ENCODE data around the gene TMC6. TPM values are rescaled to one million over a fixed set of nuclear protein-coding genes. Genes with fewer than 3 reads are reported as not detected.

Gene TMC6
- total and polyA plus RNA-seq, 2 of the 13 experiments (the other 11 are each of a cell fraction or from before 2014, with no cell fraction given), result 48.4 to 99.1 TPM

- TF ChIP-seq ZBTB8A (CRISPR knock-in tag; IDR thresholded peaks at IDR 0.05; ENCODE audit: borderline replicate concordance, low read depth), result no peak
- TF ChIP-seq PRDM10 (CRISPR knock-in tag; IDR thresholded peaks at IDR 0.05; ENCODE audit: low read depth), result peak; percentile 26; the same call in 1 of the 2 replicates
- no peak for TF ChIP-seq ZNF18 (CRISPR knock-in tag; IDR thresholded peaks at IDR 0.05; ENCODE audit: insufficient replicate concordance)
- no peak for TF ChIP-seq ZNF224 (CRISPR knock-in tag; IDR thresholded peaks at IDR 0.05)
- no peak for TF ChIP-seq SMYD3 (CRISPR knock-in tag; IDR thresholded peaks at IDR 0.05)
- no peak for TF ChIP-seq ZNF879 (CRISPR knock-in tag; IDR thresholded peaks at IDR 0.05)
- peak; percentile 26; the same call in 1 of the 2 replicates for TF ChIP-seq UBTF (CRISPR knock-in tag; IDR thresholded peaks at IDR 0.05)
- no peak for TF ChIP-seq MEF2D (CRISPR knock-in tag; IDR thresholded peaks at IDR 0.05)
- no peak for TF ChIP-seq ZNF574 (CRISPR knock-in tag; IDR thresholded peaks at IDR 0.05)
- TF ChIP-seq NR2C2 (CRISPR knock-in tag; IDR thresholded peaks at IDR 0.05; ENCODE audit: borderline replicate concordance), result no peak
- no peak for TF ChIP-seq MAFG (CRISPR knock-in tag; IDR thresholded peaks at IDR 0.05)
- TF ChIP-seq DPF2 (CRISPR knock-in tag; IDR thresholded peaks at IDR 0.05; ENCODE audit: borderline replicate concordance, low read depth), result no peak
- 0 out of 2 replicates have a peak, but pooled peaks have one; percentile 20 for TF ChIP-seq IKZF5 (CRISPR knock-in tag; IDR thresholded peaks at IDR 0.05)
- TF ChIP-seq MEIS2 (CRISPR knock-in tag; IDR thresholded peaks at IDR 0.05), result no peak
- no peak for TF ChIP-seq FOXJ3 (CRISPR knock-in tag; IDR thresholded peaks at IDR 0.05; ENCODE audit: borderline replicate concordance)
Observed at GRCh38 chr17:78141437-78142118, 13.0 kb upstream of the TMC6 start (continued).

Measured in HepG2 (cell line).